Measurements from ENCODE around the gene GOLGA1. TPM values are rescaled to one million over a fixed set of nuclear protein-coding genes. Genes with fewer than 3 reads are reported as not detected.

GOLGA1 gene
- total and polyA plus RNA-seq, 12 donors = 13.0 to 30.2 (median 23.0) TPM

GRCh38 chr9:124858330-124859046 is 82.4 kb downstream of the GOLGA1 start:
- Histone ChIP-seq H3K36me3 (replicated peaks in 1 of 2) (peaks cover 0 to 38% of the 10 kb centered on the region in 2 donors), H3K27me3 (no peaks in the 10 kb centered on the region), H3K4me1 (replicated peaks in 1 of 2) (peaks cover 15 to 36% of the 10 kb centered on the region in 2 donors), H3K4me3 (no peak overlapping the region), H3K27ac (no peak overlapping the region), H3K9me3 (replicated peaks in 1 of 3) (no peaks in the 10 kb centered on the region)
- no peak for DNase-seq
- TF ChIP-seq, protein P1, sequence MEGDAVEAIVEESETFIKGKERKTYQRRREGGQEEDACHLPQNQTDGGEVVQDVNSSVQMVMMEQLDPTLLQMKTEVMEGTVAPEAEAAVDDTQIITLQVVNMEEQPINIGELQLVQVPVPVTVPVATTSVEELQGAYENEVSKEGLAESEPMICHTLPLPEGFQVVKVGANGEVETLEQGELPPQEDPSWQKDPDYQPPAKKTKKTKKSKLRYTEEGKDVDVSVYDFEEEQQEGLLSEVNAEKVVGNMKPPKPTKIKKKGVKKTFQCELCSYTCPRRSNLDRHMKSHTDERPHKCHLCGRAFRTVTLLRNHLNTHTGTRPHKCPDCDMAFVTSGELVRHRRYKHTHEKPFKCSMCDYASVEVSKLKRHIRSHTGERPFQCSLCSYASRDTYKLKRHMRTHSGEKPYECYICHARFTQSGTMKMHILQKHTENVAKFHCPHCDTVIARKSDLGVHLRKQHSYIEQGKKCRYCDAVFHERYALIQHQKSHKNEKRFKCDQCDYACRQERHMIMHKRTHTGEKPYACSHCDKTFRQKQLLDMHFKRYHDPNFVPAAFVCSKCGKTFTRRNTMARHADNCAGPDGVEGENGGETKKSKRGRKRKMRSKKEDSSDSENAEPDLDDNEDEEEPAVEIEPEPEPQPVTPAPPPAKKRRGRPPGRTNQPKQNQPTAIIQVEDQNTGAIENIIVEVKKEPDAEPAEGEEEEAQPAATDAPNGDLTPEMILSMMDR (IDR thresholded peaks at IDR 0.05) = no peak
- no peak for TF ChIP-seq POLR2A (IDR thresholded peaks at IDR 0.05)
- 41 to 90% (median 61%) methylated on average over 2 to 9 of the region's 9 CpGs for WGBS, 4 donors
- intact Hi-C loops (cut with DNase I) = loop anchor here in 1 of 2 donors (10.0 kb wide), 1 partner anchor 516 kb away; no protein-coding TSS in a partner anchor

DNA sequence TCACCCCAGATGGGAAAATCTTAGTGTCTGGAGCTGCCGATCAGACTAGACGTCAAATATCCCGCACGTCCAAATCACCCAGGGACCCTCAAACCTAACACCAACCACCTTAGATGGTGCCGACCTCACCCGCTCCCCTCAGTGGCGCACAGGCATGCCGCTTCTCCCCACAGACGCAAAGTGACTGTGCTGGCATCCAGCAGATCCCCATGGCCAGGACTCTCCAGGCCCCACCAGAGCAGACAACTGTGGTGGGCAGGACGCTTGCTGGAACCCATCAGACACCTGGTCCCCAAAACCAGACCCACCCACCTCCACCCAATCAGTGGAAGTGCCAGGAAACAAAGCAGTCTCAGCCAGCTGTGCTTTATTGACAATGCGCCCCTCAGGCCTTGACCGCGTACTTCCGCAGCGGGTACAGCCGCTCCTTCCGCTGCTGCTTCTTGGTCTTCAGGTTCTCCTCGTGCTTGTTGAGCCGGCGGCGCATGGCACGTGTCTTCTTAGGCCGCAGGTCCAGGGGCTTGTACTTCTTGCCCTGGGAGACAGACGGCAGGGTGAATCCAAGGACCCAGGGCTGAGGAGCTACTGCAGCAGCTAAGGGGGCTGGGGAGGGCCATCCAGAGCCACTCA is 83.2 kb downstream of the GOLGA1 start:
- intact Hi-C loops (cut with DNase I) = loop anchor here in 1 of 2 donors (10.0 kb wide), 1 partner anchor 517 kb away; no protein-coding TSS in a partner anchor
- no peaks in the 10 kb centered on the region for H3K9me3 ChIP-seq (replicated peaks in 1 of 3)
- no peaks in the 10 kb centered on the region for H3K27me3 ChIP-seq
- WGBS, 4 donors = 83 to 100% (median 86%) methylated on average over 3 to 24 of the region's 24 CpGs
- DNase-seq = no peak
- no peak for TF ChIP-seq POLR2A (IDR thresholded peaks at IDR 0.05)
- TF ChIP-seq, protein P1 (IDR thresholded peaks at IDR 0.05) = no peak
- peaks cover 0 to 38% of the 10 kb centered on the region in 2 donors for H3K36me3 ChIP-seq (replicated peaks in 1 of 2)
- no peak overlapping the region for H3K4me3 ChIP-seq
- peaks cover 15 to 38% of the 10 kb centered on the region in 2 donors for H3K4me1 ChIP-seq (replicated peaks in 1 of 2)
- H3K27ac ChIP-seq = no peak overlapping the region

DNA sequence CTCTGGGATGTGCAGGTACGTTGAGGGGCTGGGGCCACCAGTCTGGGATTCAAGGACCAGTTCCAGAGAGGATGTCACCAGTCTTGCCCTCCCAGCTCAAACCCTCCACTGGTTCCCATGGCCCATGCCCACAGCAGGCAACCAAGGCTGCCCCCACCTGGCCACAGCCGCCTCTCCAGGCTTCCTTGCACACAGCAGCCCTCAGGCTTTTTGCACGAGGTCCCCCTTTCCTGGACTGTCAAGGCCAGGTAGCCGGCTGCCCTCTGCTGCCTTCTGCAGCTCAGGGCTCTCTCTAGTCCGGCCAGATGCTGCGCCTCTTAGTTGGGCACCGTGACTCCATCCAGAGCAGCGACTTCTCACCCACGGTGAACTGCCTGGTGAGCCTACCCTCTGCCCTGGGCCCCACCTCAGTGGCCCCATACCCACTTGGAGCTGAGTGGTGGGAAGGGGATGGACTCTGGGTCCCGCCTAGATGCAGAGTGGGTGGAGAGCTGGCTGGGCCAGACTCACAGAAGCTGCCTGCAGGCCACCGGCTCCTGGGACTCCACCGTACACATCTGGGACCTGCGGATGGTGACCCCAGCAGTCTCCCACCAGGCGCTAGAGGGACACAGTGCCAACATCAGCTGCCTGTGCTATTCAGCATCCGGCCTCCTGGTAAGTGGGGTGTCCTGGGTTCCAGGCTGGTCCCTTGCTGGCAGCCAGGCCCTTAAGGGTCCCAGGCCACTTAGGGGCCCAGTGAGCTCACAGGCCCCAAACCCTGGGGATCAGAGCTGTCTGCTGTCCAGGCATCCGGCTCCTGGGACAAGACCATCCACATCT is 84.7 kb downstream of the GOLGA1 start:
- no peaks in the 10 kb centered on the region for H3K9me3 ChIP-seq (replicated peaks in 1 of 3)
- TF ChIP-seq, protein P1 (IDR thresholded peaks at IDR 0.05) = peak in 2 of 6 experiments; percentile 6 to 20
- TF ChIP-seq POLR2A (IDR thresholded peaks at IDR 0.05) = no peak
- no peak overlapping the region for H3K4me3 ChIP-seq
- H3K36me3 ChIP-seq (replicated peaks in 1 of 2) = peaks cover 0 to 38% of the 10 kb centered on the region in 2 donors
- H3K27me3 ChIP-seq = no peaks in the 10 kb centered on the region
- peaks cover 15 to 39% of the 10 kb centered on the region in 2 donors for H3K4me1 ChIP-seq (replicated peaks in 1 of 2)
- intact Hi-C loops (cut with DNase I) = loop anchor here in 1 of 2 donors (10.0 kb wide), 1 partner anchor 519 kb away; no protein-coding TSS in a partner anchor
- no peak overlapping the region for H3K27ac ChIP-seq
- peak in 3 of 7 donors; percentile 37 to 53 (median 41) for DNase-seq
- 55 to 76% (median 61%) methylated on average over 5 to 16 of the region's 16 CpGs for WGBS, 4 donors

DNA sequence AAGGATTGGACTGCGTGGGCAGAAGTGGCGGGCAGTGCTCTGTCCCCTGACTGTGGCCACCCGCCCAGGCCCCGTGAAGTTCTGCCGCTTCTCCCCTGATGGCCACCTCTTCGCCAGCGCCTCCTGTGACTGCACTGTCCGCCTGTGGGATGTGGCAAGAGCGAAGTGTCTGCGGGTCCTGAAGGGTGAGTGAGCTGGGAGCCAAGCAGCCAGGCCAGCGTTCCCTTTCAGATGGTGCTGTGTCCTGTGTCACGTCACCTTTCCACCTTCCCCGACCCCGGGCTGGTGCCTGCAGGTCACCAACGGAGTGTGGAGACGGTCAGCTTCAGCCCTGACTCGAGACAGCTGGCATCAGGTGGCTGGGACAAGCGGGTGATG is 85.3 kb downstream of the GOLGA1 start:
- Histone ChIP-seq H3K9me3 (replicated peaks in 1 of 3) (no peaks in the 10 kb centered on the region), H3K4me3 (no peak overlapping the region), H3K4me1 (replicated peaks in 1 of 2) (peaks cover 9 to 33% of the 10 kb centered on the region in 2 donors), H3K27ac (no peak overlapping the region), H3K36me3 (replicated peaks in 1 of 2) (peaks cover 0 to 37% of the 10 kb centered on the region in 2 donors), H3K27me3 (no peaks in the 10 kb centered on the region)
- whole genome bisulfite sequencing, 4 donors = 81 to 100% (median 88%) methylated on average over 1 to 18 of the region's 18 CpGs
- TF ChIP-seq POLR2A (IDR thresholded peaks at IDR 0.05) = no peak
- TF ChIP-seq, protein P1 (IDR thresholded peaks at IDR 0.05) = no peak
- intact Hi-C loops (cut with DNase I) = loop anchor here in 1 of 2 donors (10.0 kb wide), 1 partner anchor 519 kb away; no protein-coding TSS in a partner anchor
- DNase-seq = no peak
